ENCODE data around the gene LRCH1.

LRCH1 gene

GRCh38 chr13:46562581-46562980 lies 9.6 kb downstream of the LRCH1 start:
- no peak for DNase-seq

- no peak for DNase-seq
Observed at GRCh38 chr13:46565808-46566750, 13.1 kb downstream of the LRCH1 start.

DNA sequence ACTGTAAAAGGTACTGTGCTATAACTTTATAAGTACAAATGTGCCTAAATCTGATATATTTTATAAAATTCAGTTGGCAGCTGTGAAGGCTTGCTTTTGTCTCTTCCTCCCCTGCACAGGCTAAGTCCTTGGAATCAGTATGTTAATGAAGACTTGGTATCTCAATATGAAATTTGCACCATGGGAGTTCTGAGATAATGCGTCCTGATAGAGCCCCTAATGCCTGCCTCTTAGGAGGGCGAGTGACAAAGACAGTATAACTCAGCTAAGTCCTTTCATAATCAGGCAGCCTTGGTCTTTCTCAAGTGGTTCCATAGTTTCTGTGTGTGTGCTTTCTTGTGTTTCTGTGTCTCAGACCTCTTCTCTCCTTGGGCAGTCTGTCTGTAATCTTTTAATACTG lies 14.7 kb downstream of the LRCH1 start:
- DNase-seq = no peak

DNA sequence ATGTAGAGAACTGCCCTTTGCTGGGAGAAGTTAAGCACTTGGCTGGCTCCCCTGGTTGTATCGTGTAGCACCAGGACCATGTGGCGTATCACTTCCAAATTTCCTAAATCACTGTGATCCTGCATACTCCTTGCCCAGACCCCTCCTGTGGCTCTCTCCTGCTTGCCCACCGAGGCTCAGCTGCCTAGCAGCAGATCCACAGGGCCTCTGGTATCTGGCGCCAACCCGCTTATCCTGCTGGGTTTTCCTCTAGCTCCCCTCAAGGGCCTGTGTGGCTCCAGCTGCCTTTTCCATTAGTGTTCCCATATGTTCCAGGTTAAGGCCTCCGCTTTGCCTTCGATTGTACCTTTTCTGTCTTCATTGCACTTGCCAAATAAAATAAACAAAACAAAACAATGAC lies 16.5 kb downstream of the LRCH1 start:
- no peak for DNase-seq

GRCh38 chr13:46570273-46570672 lies 17.3 kb downstream of the LRCH1 start:
- no peak for DNase-seq

DNA sequence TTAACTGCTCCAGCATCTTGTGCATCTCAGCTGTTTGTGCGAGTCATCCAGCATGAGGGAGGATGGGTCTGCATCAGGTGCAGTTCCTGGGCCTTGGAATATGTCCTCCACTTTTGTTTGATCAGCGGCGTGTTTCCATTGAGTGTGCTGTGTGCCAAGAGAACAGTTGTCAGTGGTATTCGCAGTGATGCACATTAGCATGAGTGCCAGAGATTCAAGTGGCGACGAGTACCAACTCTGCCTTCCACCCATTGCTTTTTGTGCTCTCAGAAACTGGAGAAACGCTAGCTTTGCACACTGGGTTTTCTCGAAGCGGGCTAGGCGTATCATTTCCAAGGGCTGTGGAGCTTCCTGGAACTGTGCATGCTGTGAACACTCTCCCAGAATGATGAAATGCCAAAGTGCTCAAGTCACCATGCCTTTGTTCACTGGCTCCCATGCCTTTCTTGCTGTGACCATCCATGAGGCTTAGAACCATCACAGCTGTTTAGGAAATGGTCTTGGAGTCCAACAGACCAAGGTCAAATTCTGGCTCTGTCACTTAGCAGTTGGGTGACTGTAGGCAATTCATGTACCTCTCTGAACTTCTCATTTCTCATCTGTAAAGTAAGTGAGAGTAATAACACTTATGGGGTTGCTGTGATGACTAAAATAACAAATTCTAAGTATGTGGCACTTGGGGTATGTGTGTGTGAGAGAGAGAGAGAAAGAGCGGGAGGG lies 18.4 kb downstream of the LRCH1 start:
- no peak for DNase-seq

DNA sequence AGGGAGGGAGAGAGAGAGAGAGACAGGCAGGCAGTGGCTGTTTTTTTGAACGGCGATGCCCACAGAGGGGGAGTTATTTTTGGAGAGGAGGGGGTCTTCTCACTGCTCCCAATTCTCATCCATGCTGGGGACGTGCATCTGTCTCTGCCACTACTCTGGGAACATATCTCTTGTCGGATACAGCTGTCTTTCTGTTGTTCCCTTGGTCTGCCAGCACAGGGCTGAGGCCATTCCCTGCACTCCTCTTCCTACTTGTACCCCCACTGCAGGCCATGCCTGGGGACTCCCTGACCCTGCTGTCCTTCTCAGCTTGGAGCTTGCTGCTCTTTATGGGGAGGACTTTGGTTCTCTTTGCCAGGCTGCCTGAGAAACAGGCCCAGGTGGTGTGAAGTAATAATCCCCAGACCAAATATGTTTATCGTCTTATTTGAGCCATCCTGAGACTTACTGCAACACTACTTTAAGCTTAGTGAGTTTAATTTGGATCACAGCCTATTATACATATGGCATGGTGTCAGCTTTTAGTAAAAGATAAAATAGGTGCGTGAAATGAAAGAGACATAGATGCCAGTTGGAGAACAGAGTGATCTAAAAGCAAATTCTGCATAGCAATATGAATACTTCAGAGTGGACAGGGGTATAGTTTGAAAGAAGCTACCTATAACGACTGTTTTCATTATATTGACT lies 19.1 kb downstream of the LRCH1 start:
- DNase-seq = no peak

- no peak for DNase-seq
Observed at GRCh38 chr13:46572752-46573431, 19.9 kb downstream of the LRCH1 start.

DNA sequence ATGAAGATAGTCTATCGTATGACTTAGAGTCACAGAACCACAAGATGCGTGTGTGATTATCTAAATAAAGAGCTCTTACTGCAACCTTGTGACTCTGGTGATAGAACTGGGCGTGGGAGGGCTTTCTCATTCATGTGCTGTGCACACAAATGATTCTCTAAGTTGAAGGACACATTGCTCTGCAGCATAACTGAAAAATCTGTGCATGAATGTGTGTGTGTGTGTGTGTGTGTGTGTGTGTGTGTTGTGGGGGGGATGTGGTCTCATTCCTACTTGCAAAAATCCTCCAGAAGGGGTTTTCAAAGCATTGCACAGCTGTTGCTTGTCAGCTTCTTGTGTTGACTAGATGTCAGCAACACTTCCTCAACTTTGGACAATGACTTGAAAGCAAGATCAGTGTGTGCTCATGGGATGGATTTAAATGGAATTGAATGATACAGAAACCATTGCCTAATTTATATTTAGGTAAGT lies 22.4 kb downstream of the LRCH1 start:
- no peak for DNase-seq

DNA sequence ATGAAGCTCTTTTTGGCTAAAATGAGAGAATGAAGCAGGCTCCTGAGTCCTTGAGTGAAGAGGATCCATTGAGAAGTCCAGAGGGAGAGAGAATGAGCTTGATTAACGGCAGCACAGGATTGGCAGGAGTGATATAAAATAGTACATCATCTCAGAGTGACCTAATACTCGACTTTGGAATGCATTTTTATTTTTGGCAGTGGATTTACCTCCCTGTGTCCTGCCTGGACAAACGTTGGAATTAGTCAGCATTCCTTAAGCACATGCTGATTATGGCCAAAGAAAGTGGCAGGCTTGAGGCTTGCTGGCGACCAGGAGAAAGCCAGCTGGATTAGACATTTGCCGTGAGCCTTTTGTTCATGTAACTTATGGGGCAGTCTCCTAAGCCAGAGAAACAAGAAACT lies 22.9 kb downstream of the LRCH1 start:
- no peak for DNase-seq

DNA sequence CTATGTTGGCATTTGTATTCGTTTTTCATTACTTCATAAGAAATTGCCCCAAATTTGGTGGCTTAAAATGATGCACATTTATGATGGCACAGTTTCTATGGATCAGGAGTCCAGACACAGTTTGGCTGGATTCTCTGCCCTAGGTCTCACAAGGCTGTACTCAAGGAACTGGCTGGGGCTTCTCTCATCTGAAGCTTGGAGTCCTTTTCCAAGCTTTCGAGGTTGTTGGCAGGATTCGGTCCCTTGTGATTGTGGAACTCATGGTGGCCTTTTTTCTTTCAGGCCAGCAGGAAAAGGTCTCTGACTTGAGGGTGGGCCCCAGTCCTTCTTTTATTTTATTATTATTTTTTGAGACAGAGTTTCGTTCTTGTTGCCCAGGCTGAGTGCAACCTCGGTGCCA lies 23.8 kb downstream of the LRCH1 start:
- DNase-seq = no peak

DNA sequence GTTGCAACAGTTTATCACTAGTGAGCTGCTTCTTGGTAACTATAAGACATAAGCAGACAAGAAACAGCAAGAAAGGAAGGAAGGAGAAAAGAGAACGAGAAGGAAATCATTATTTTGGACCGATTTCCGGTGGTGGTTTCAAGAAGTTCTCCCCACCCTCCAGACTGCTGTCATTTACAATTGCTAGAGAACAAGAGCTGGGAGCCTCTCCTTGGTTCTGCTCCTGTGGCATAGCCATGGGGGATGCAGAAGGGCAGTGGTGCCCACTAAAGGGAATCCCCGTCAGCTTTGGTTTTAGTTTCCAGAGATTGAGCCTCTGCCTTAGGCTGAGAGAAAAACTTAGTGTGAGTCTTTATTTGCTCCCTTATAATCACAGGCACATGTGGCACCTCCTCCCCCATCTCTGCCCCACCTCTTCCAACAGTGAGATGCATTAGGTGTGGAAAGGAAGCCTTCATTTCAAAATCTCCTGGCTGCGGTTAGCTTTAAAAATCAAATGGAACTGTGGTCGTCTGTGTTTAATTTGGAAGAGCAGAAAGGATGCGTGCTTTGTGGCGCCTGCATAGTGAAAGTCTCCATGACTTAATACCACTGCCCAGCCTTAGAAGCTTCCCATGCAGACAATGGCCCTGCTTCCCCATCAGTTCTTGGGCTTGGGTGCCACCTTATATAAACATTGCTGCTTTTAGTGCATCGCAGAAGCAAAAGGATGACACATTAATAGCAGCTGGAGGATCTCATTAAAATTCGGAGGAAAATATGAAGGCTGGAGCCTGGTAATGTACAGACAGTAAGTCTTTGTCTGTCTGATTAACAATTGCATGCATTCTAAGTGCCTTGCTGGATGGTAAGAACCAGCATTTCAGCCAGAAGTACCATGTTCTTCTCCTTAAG lies 25.0 kb downstream of the LRCH1 start:
- DNase-seq = peak; percentile 21

DNA sequence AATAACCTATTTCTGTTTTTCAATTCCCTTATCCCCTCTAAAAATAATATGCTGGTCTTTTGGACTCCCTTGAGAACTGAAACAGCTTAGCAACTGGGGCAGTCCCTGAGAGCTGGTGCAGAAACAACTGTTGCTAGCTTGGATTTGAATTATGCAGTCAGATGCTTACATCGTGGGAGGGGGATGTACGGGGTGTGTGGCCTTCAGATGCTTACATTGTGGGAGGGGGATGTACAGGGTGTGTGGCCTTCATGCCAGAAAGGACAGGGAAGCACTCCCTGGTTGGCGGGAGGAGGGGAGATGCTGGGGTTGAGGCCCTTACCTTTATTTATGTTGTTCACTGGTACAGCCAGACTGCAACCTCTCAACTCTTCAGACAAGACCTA lies 25.6 kb downstream of the LRCH1 start:
- DNase-seq = no peak

- no peak for DNase-seq
Observed at GRCh38 chr13:46580362-46580839, 27.4 kb downstream of the LRCH1 start.

DNA sequence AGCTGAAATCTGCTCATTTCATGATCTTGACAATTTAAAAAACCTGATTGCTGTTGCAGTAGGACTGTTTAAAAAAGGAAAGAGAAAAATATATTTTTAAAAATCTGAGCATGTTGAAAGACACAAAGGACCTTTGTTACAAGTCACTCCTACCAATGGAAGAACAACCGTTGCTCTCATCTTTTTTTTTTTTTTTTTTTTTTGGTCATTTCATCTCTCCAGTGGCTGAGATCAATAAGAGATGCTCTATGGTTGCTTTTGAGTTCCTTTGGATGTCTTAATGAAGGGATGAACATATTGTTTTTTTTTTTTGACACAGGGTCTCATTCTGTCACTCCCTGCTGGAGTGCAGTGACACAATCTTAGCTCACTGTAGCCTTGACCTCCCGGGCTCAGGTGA lies 29.2 kb downstream of the LRCH1 start:
- no peak for DNase-seq

DNA sequence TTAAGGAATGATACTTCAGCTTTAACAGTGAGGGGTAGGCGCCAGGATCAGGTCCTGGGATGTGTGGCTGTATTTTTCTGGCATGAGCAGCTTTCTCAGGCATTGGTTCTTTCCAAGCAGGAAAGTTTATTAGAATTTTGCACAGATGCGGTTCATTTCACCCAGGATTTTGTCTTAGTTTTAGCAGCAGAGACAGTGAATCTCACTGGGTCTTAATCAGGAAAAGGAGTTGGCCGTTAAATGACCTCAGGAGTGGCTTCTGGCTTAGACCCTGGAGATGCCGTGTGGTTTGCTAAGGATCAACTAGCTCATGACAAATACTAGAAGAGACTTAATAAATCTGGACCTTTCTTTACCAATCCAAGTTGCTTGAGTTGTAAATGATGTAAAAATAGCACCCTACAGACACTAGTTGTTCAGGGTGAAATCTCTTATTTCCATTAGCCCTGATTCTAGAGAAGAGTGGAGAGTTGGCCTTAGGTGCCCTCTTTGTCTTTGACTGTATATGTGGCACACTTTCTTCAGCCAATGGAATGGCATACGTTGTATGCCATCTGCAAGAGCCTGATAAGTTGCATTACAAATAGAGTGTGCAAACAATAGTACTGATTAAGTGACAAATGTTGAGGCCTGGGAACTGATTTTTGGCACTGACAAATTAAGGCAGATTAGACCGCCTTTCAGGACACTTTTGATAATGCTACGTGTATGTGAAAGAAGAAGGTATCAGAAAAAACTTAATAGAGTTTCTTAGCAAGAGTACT lies 34.0 kb downstream of the LRCH1 start:
- no peak for DNase-seq

GRCh38 chr13:46587807-46588418 lies 34.9 kb downstream of the LRCH1 start:
- no peak for DNase-seq

GRCh38 chr13:46592385-46592784 lies 39.4 kb downstream of the LRCH1 start:
- no peak for DNase-seq

DNA sequence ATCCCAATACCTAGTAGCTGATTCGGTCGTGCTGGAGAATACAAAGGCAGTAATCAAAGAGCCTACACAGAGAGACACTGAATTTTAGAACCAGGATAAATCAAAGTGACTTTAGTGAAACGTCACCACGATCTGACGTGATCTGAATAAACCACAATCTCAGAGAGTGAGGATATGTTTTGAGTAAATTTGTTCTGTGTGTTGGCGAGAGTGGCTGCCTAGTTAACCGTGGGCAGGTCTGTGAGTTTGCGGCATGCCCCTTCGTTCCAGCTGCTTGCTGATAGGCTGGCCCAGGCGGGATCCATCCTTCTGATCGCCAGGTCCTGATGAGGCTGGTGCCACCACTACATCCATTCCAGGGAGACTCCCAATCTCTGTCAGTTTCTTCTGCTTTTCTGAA lies 40.4 kb downstream of the LRCH1 start:
- no peak for DNase-seq

DNA sequence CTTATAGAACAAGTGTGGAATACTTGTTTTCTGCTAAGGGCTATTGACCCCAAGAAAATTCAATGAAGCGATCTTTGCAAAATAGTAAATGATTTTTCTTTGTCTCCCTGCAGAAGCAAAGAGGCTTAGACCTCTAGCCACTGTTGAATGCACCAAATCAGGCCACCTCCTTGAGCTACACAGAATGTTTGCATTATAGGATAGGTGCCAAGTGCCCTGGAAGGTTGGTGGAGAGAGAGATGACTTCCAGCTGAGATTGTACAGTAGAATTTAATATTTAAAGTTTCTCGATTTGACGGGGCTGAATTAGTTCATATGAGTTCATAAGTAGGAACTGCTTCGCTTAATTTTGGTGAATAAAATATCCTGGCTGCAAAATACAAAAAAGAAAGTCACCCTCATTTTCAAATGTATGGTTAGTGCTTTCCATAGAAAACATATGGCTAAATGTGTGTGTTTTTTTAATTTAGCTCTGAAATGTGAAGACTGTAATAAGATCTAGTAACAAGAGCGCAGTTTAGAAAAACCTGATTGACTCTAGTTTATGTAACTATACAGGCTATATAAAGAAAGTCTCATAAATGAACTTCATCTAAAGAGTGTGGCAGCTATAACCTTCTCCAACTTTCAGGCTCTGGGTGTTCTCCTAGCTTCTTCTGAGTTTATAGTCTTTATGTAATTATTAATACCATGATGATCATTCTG lies 41.6 kb downstream of the LRCH1 start:
- DNase-seq = no peak

All from NCI-H526 treated with DMSO at 0.1 percent for 48 hours (cell line).